Adipocyte (in vitro differentiated cells): ENCODE results near the gene NSG1.
"Not testable (repeated sequence)": the region's sequence is repeated elsewhere in the genome, so short reads cannot be mapped to it uniquely, and the experiment has no call there.

Experiments
- DNase-seq: peaks from one replicate; pipeline ENCODE4 v3.0.0-alpha.2; 2015; ENCODE audit warnings: low read depth
- H3K27me3 ChIP-seq: replicated peaks from 2 replicates; pipeline ENCODE4 v1.7.0; 2013; ENCODE audit warnings: mild to moderate bottlenecking, low read length, moderate library complexity; ENCODE audit not compliant: control insufficient read depth, insufficient read depth
- H3K36me3 ChIP-seq: 2 replicates; pipeline ENCODE4 v1.7.0; 2013; ENCODE audit warnings: low read length, mild to moderate bottlenecking, moderate library complexity; ENCODE audit not compliant: control insufficient read depth, insufficient read depth, severe bottlenecking
- H3K4me1 ChIP-seq: 2 replicates; pipeline ENCODE4 v1.7.0; 2013; ENCODE audit warnings: mild to moderate bottlenecking, low read length, moderate library complexity; ENCODE audit not compliant: control insufficient read depth, insufficient read depth
- H3K4me3 ChIP-seq: 2 replicates; pipeline ENCODE4 v1.7.0; 2013; ENCODE audit warnings: mild to moderate bottlenecking, low read length, moderate library complexity
- H3K9ac ChIP-seq: 2 replicates; pipeline ENCODE4 v1.7.0; 2013; ENCODE audit warnings: mild to moderate bottlenecking, low read length, moderate library complexity
- H3K9me3 ChIP-seq: 2 replicates; pipeline ENCODE4 v1.7.0; 2013; ENCODE audit warnings: mild to moderate bottlenecking, low read length, moderate library complexity; ENCODE audit not compliant: control insufficient read depth

Gene NSG1

GRCh38 chr4:4413373-4413725, 26.4 kb downstream of the NSG1 start:
- no peaks in the 10 kb centered on the region for H3K9me3 ChIP-seq
- DNase-seq, result no peak
- peaks cover 5% of the 10 kb centered on the region for H3K27me3 ChIP-seq
- H3K36me3 ChIP-seq, result peaks cover 13% of the 10 kb centered on the region
- H3K4me3 ChIP-seq, result no peak overlapping the region
- H3K9ac ChIP-seq, result no peak overlapping the region
- H3K4me1 ChIP-seq, result no peaks in the 10 kb centered on the region

- peaks cover 1% of the 10 kb centered on the region for H3K27me3 ChIP-seq
- DNase-seq, result no peak
- no peak overlapping the region for H3K4me3 ChIP-seq
- H3K9ac ChIP-seq, result no peak overlapping the region
- peaks cover 18% of the 10 kb centered on the region for H3K36me3 ChIP-seq
- H3K9me3 ChIP-seq, result no peaks in the 10 kb centered on the region
- H3K4me1 ChIP-seq, result no peaks in the 10 kb centered on the region
Observed at GRCh38 chr4:4413806-4414205, 26.9 kb downstream of the NSG1 start.

- H3K36me3 ChIP-seq, result peaks cover 32% of the 10 kb centered on the region
- no peak overlapping the region for H3K4me3 ChIP-seq
- no peaks in the 10 kb centered on the region for H3K9me3 ChIP-seq
- H3K9ac ChIP-seq, result no peak overlapping the region
- no peak for DNase-seq
- no peaks in the 10 kb centered on the region for H3K27me3 ChIP-seq
- no peaks in the 10 kb centered on the region for H3K4me1 ChIP-seq
Observed at GRCh38 chr4:4415107-4415805, 28.4 kb downstream of the NSG1 start.

- no peaks in the 10 kb centered on the region for H3K9me3 ChIP-seq
- no peak for DNase-seq
- peaks cover 41% of the 10 kb centered on the region for H3K36me3 ChIP-seq
- no peak overlapping the region for H3K9ac ChIP-seq
- no peaks in the 10 kb centered on the region for H3K27me3 ChIP-seq
- H3K4me1 ChIP-seq, result no peaks in the 10 kb centered on the region
- no peak overlapping the region for H3K4me3 ChIP-seq
Observed at GRCh38 chr4:4415806-4416805, 29.2 kb downstream of the NSG1 start.

- Histone ChIP-seq H3K9me3 (no peaks in the 10 kb centered on the region), H3K36me3 (peaks cover 50% of the 10 kb centered on the region), H3K27me3 (no peaks in the 10 kb centered on the region), H3K9ac (no peak overlapping the region), H3K4me3 (no peak overlapping the region), H3K4me1 (no peaks in the 10 kb centered on the region)
- no peak for DNase-seq
Observed at GRCh38 chr4:4416981-4417380, 30.1 kb downstream of the NSG1 start.

GRCh38 chr4:4417886-4418285, 31.0 kb downstream of the NSG1 start:
- Histone ChIP-seq H3K9ac (no peak overlapping the region), H3K27me3 (no peaks in the 10 kb centered on the region), H3K4me3 (no peak overlapping the region), H3K36me3 (peaks cover 53% of the 10 kb centered on the region), H3K4me1 (no peaks in the 10 kb centered on the region), H3K9me3 (no peaks in the 10 kb centered on the region)
- DNase-seq, result no peak

GRCh38 chr4:4418676-4419390, 31.9 kb downstream of the NSG1 start:
- Histone ChIP-seq H3K9ac (no peak overlapping the region), H3K27me3 (no peaks in the 10 kb centered on the region), H3K4me3 (no peak overlapping the region), H3K4me1 (no peaks in the 10 kb centered on the region), H3K9me3 (no peaks in the 10 kb centered on the region), H3K36me3 (peaks cover 63% of the 10 kb centered on the region)
- DNase-seq, result no peak

- no peaks in the 10 kb centered on the region for H3K9me3 ChIP-seq
- no peak overlapping the region for H3K4me3 ChIP-seq
- H3K27me3 ChIP-seq, result no peaks in the 10 kb centered on the region
- H3K36me3 ChIP-seq, result peaks cover 70% of the 10 kb centered on the region
- DNase-seq, result no peak
- H3K4me1 ChIP-seq, result no peaks in the 10 kb centered on the region
- H3K9ac ChIP-seq, result no peak overlapping the region
Observed at GRCh38 chr4:4419896-4420295, 33.0 kb downstream of the NSG1 start.

- H3K36me3 ChIP-seq, result peaks cover 73% of the 10 kb centered on the region
- H3K9ac ChIP-seq, result no peak overlapping the region
- H3K4me3 ChIP-seq, result no peak overlapping the region
- no peaks in the 10 kb centered on the region for H3K9me3 ChIP-seq
- no peaks in the 10 kb centered on the region for H3K4me1 ChIP-seq
- no peak for DNase-seq
- no peaks in the 10 kb centered on the region for H3K27me3 ChIP-seq
Observed at GRCh38 chr4:4420421-4420820, 33.5 kb downstream of the NSG1 start.

GRCh38 chr4:4421356-4421755, 34.5 kb downstream of the NSG1 start:
- no peak overlapping the region for H3K9ac ChIP-seq
- no peaks in the 10 kb centered on the region for H3K4me1 ChIP-seq
- no peak for DNase-seq
- H3K27me3 ChIP-seq, result no peaks in the 10 kb centered on the region
- H3K4me3 ChIP-seq, result no peak overlapping the region
- H3K36me3 ChIP-seq, result peaks cover 67% of the 10 kb centered on the region
- H3K9me3 ChIP-seq, result no peaks in the 10 kb centered on the region

- not testable (repeated sequence) for H3K27me3 ChIP-seq, H3K4me3 ChIP-seq, H3K9me3 ChIP-seq, DNase-seq, H3K4me1 ChIP-seq, H3K9ac ChIP-seq
- peaks cover 67% of the 10 kb centered on the region for H3K36me3 ChIP-seq
Observed at GRCh38 chr4:4422117-4422516, 35.2 kb downstream of the NSG1 start.
